VCaP (cell line): ENCODE data around the gene BTNL3.

Experiments
- H3K27ac ChIP-seq: fragments of 450-650 bp; 2 replicates; pipeline ENCODE4 v1.5.1; 2017
- CTCF ChIP-seq: fragments of 450-650 bp; conservative IDR thresholded peaks from 2 replicates; pipeline ENCODE4 v1.5.1; 2017; ENCODE audit warnings: mild to moderate bottlenecking, moderate library complexity

BTNL3 gene

GRCh38 chr5:181027452-181028031 is 38.9 kb downstream of the BTNL3 start:
- no peak overlapping the region for H3K27ac ChIP-seq
- TF ChIP-seq CTCF, result no peak

GRCh38 chr5:181028032-181028819 is 39.6 kb downstream of the BTNL3 start:
- no peak overlapping the region for H3K27ac ChIP-seq
- no peak for TF ChIP-seq CTCF

GRCh38 chr5:181031716-181032115 is 43.1 kb downstream of the BTNL3 start:
- H3K27ac ChIP-seq, result no peak overlapping the region
- no peak for TF ChIP-seq CTCF

GRCh38 chr5:181035991-181036815 is 47.6 kb downstream of the BTNL3 start:
- TF ChIP-seq CTCF, result no peak
- no peak overlapping the region for H3K27ac ChIP-seq

GRCh38 chr5:181036816-181037364 is 48.2 kb downstream of the BTNL3 start:
- H3K27ac ChIP-seq, result no peak overlapping the region
- no peak for TF ChIP-seq CTCF

- no peak for TF ChIP-seq CTCF
- no peak overlapping the region for H3K27ac ChIP-seq
Measured at GRCh38 chr5:181037365-181037861, 48.8 kb downstream of the BTNL3 start.

- no peak for TF ChIP-seq CTCF
- no peak overlapping the region for H3K27ac ChIP-seq
Measured at GRCh38 chr5:181039471-181039870, 50.8 kb downstream of the BTNL3 start.
